COLO668 (cell line): ENCODE measurements around the gene C19orf73.
"Not testable (repeated sequence)": the region's sequence is repeated elsewhere in the genome, so short reads cannot be mapped to it uniquely, and the experiment has no call there.

ENCODE experiments used
- DNase-seq: peaks from one replicate; lab custom pipeline; 2025; ENCODE audit not compliant: unreplicated experiment; lab: John Stamatoyannopoulos, UW

The C19orf73 gene

GRCh38 chr19:49148784-49149651 lies 30.1 kb upstream of the C19orf73 start:
- DNase-seq, result peak; percentile 87

- DNase-seq, result no peak
Measured at GRCh38 chr19:49148044-49148682, 29.2 kb upstream of the C19orf73 start.

- not testable (repeated sequence) for DNase-seq
Measured at GRCh38 chr19:49146408-49146770, 27.4 kb upstream of the C19orf73 start.

GRCh38 chr19:49145573-49146407 lies 26.8 kb upstream of the C19orf73 start:
- peak; percentile 30 for DNase-seq

DNA sequence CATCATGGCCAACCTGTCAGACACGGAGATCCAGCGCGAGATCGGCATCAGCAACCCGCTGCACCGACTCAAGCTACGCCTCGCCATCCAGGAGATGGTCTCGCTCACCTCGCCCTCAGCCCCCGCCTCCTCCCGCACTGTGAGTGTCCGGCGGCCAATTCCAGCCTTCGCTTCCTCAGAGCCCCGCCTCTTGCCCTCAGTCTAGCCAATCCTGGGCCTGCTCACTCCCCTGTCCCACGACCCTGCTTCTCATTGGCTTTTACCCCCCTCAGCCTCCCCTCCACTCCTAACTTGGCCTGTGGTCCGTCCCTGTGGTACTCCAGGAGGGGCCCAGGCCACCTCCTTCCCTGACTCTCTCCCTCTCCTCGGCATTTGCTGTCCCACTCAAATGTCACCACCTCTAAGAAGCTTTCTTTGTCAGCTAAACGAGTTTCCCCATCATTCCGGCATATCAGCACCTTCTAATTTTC lies 24.0 kb upstream of the C19orf73 start:
- no peak for DNase-seq

- no peak for DNase-seq
Measured at GRCh38 chr19:49141352-49141751, 22.4 kb upstream of the C19orf73 start.

DNA sequence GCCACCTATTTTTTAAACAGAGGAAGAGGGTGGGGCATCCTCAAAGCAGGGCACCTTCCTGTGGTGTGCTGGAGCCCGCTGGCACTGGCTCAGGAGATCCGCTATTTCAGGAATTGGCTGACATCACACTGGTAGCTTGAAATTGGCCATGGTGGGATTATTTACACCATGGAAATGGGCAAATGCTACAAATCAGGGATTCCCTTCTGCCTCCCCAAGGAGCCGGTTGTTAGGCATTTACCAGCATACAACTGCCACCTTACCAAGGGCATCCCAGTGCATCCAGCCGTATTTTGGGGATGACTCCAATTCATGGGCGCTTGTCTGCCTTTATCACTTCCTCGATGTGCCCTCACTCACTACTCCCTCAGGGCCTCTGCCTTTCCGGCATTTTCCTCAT lies 22.0 kb upstream of the C19orf73 start:
- no peak for DNase-seq

- DNase-seq, result no peak
Measured at GRCh38 chr19:49136771-49137171, 17.8 kb upstream of the C19orf73 start.

GRCh38 chr19:49135686-49136085 lies 16.7 kb upstream of the C19orf73 start:
- DNase-seq, result no peak

- DNase-seq, result no peak
Measured at GRCh38 chr19:49133621-49134454, 14.9 kb upstream of the C19orf73 start.

DNA sequence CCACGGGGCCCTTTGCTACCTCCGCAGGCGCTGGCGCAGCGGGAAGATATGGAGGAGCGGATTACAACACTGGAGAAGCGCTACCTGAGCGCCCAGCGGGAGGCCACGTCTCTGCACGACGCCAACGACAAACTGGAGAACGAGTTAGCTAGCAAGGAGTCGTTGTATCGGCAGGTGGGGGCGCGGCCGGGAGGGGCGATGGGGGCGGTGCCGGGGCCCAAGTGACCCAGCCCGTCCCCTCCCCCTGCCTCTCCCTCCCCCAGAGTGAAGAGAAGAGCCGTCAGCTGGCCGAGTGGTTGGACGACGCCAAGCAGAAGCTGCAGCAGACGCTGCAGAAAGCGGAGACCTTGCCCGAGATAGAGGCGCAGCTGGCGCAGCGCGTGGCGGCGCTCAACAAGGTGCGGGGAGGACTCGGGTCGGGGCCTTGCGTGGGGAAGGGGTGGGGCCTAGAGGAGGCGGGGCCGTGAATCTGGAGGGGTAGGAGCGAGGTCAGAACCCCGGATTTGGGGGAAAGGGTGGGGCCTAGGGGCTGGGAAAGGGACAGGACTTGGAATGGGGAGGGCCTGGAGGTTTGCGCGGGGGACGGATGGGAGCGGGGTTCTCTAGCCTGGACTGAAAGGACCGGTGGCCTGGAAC lies 14.1 kb upstream of the C19orf73 start:
- DNase-seq, result no peak

- no peak for DNase-seq
Measured at GRCh38 chr19:49130325-49130724, 11.4 kb upstream of the C19orf73 start.

DNA sequence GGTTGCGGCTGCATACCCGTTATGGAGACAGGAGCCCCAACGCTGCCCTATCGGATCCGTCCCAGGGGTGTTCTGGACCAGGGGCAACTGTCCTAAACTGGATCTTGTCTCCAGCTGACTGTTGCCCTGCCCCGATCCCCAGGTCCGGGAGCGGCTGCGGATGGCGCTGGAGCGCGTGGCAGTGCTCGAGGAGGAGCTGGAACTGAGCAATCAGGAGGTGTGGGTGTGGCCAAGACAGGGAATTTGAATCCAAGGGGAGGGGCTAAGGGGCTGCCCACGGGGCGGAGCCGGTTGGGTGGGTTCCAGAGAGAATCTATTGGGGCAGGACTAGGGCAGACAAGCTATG lies 10.3 kb upstream of the C19orf73 start:
- no peak for DNase-seq

GRCh38 chr19:49128545-49129237 lies 9.7 kb upstream of the C19orf73 start:
- DNase-seq, result no peak

DNA sequence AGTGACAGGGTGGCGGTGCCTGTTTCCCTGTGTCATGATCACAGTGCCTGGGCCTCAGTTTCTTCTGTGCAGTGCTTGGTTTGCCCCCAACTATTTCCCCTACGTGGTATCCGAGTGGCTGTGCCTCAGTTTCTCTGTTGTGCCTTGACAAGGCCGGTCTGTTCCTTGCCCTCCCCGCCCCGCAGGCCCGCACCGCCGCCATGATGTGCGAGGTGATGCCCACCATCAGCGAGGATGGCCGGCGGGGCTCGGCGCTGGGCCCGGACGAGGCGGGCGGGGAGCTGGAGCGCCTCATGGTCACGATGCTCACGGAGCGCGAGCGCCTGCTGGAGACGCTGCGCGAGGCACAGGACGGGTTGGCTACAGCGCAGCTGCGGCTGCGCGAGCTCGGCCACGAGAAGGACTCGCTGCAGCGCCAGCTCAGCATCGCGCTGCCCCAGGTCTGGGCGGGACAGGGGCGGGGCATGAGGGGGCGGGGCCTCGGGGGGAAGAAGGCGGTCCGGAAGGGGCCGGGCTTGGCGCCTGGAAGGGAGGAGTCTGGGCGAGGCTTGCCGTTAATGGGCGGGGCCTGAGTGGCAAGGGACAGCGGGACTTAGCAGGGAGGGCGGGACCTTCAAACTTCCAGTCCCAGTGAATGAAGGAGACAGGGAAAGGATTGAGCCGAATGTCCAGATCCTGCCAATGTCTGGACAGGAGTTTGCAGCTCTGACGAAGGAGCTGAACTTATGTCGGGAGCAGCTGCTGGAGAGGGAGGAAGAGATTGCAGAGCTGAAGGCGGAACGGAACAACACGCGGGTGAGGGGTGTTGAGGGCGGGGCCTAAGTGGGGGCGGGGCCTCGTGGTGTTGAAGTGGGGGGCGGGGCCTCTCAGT lies 9.0 kb upstream of the C19orf73 start:
- peak; percentile 93 for DNase-seq

DNA sequence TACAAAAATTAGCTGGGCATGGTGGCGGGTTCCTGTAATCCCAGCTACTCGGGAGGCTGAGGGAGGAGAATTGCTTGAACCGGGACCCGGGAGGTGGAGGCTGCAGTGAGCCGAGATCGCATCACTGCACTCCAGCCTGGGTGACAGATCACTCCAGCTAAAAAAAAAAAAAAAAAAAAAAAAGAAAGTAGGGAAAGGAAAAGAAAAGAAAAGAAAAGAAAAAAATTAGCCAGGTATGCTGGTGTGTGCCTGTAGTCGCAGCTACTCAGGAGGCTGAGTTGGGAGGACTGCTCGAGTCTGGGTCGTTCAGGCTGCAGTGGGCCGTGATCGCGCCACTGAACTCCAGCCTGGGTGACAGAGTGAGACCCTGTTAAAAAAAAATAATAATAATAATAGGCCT lies 8.3 kb upstream of the C19orf73 start:
- DNase-seq, result not testable (repeated sequence)

- DNase-seq, result no peak
Measured at GRCh38 chr19:49126575-49126974, 7.6 kb upstream of the C19orf73 start.

DNA sequence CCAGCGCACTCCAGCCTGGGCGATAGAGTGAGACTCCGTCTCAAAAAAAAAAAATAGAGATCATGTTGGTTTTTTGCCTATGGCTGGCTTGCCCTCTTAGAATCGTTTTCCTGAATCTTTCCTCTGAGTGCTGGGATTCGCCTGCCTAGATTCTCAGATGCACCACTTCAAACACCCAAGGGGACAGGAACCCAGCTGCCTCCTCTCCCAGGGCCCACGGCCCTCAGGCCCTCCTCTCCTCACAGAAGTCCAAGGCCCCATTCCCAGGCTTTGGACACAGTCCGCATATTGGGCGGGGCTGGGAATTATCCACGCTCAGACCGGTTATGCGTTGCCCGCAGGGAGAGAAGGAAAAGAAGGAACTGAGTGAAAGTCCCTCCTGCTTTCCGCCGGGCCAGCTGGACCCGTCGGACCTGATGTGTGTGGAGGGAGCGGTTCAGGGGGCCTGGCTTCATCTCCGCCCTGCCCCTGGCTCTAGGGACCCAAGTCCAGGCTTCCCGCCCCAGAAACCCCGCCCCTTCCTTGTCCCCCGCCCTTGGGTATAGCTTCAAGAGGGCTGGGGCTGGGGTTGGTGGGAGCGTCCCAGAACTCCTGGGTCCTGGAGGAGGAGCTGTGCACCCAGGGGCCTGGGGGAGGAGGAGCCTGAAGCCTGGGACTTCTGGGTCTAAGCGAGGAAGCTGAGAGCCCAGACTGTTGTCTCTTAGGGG lies 6.2 kb upstream of the C19orf73 start:
- no peak for DNase-seq
